ENCODE data around the gene F12. TPM values are rescaled to one million over a fixed set of nuclear protein-coding genes. Genes with fewer than 3 reads are reported as not detected.

F12 gene
- polyA plus RNA-seq, 1 of the 3 experiments (the other 2 are of a cell fraction) = 4.3 TPM

- Histone ChIP-seq H3K9ac (peak overlapping the region; percentile 55; the same call in 1 of the 2 replicates), H3F3A (replicated peaks; ENCODE audit: insufficient read depth) (peaks cover 14% of the 10 kb centered on the region), H3K9me2 (no peaks in the 10 kb centered on the region), H3K4me1 (ENCODE audit: control insufficient read depth in 1 of 2, insufficient read depth in 2 of 2, low read depth in 1 of 2, low read length in 1 of 2) (peaks cover 0 to 28% of the 10 kb centered on the region in 2 experiments; a peak in 1 of 4 replicates), H4K20me1 (ENCODE audit: insufficient read depth) (no peaks in the 10 kb centered on the region), H3K36me3 (replicated peaks in 1 of 2; ENCODE audit: control insufficient read depth in 1 of 2, insufficient read depth in 2 of 2, low read length in 1 of 2) (no peaks in the 10 kb centered on the region), H3K27me3 (ENCODE audit: insufficient read depth) (no peaks in the 10 kb centered on the region), H3K4me2 (peak overlapping the region; percentile 97), H3K4me3 (ENCODE audit: low read depth in 2 of 2, low read length in 1 of 2) (peak overlapping the region; percentile 60 to 83), H3K79me2 (ENCODE audit: insufficient read depth) (no peaks in the 10 kb centered on the region), H3K9me3 (no peaks in the 10 kb centered on the region), H2AFZ (ENCODE audit: low read depth) (peak overlapping the region; percentile 92; the same call in 1 of the 2 replicates), H3K27ac (ENCODE audit: low read depth in 2 of 2, low read length in 1 of 2) (no peak overlapping the region; a peak in 1 of 4 replicates)
- DNase-seq = no peak
- 51% methylated on average over 26 of the region's 61 CpGs for WGBS (ENCODE audit: low lambda C conversion rate)
- ChIA-PET CTCF (interaction anchor here (0.6 to 9.7 kb wide), 41 partner anchors 12 to 743 kb away, joined by 3 to 375 read pairs (median 7); partner anchors contain the start of genes DDX41, DOK3, GRK6 and LMAN2), POLR2A (interaction anchor here (1.1 to 4.6 kb wide), 11 partner anchors 13 to 98 kb away, joined by 3 to 72 read pairs (median 8); partner anchors contain the start of genes GRK6, PDLIM7 and PRR7)
- TF ChIP-seq GATA2 (CRISPR knock-in tag; IDR thresholded peaks at IDR 0.05) = no peak
- no peak for TF ChIP-seq ELF1 (IDR thresholded peaks at IDR 0.05)
- TF ChIP-seq, protein P1, sequence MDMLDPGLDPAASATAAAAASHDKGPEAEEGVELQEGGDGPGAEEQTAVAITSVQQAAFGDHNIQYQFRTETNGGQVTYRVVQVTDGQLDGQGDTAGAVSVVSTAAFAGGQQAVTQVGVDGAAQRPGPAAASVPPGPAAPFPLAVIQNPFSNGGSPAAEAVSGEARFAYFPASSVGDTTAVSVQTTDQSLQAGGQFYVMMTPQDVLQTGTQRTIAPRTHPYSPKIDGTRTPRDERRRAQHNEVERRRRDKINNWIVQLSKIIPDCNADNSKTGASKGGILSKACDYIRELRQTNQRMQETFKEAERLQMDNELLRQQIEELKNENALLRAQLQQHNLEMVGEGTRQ (IDR thresholded peaks at IDR 0.05; ENCODE audit: borderline replicate concordance, low read depth, low read length) = no peak
These were observed 6.1 kb downstream of the F12 start for GRCh38 chr5:177403102-177403791.

DNA sequence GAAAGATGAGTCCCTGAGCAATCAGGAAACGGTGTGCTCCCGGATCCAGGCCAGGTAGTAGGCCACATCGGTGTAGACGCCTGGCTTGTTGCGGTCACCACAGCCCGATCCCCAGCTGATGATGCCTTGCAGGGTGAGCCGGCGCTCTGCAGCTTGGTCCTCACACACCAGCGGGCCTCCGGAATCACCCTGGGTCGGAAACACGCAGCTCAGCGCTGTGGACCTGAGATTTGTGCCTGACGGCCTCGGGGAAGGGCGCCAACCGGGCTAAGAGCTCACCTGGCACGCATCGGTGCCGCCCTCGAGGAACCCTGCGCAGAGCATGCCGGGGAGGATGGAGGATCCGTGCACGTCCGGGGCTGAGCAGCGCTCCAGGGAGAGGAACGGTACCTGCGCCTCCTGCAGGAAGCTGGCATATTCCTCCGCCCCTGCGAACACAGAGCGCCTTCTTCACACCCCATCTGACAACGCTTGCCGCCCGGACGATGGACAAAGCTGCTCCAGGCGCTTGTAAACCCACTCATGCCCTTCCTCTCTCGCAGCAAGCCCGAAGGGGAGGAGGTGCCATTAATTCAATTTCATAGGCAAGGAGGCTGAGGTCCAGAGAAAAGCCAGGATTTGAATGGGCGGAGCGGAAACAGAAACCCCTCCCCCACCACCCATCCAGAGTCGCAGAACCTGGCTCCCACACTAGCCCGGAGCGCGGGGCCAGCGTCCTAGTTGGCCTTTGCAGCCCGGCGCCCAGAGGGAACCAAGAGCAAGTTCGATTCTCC, 6.9 kb downstream of the F12 start:
- Histone ChIP-seq H3K9me2 (no peaks in the 10 kb centered on the region), H3K9me3 (no peaks in the 10 kb centered on the region), H3K36me3 (replicated peaks in 1 of 2; ENCODE audit: control insufficient read depth in 1 of 2, insufficient read depth in 2 of 2, low read length in 1 of 2) (no peaks in the 10 kb centered on the region), H2AFZ (ENCODE audit: low read depth) (no peak overlapping the region), H3K4me1 (ENCODE audit: control insufficient read depth in 1 of 2, insufficient read depth in 2 of 2, low read depth in 1 of 2, low read length in 1 of 2) (peaks cover 0 to 28% of the 10 kb centered on the region in 2 experiments; a peak in 1 of 4 replicates), H3K4me3 (ENCODE audit: low read depth in 2 of 2, low read length in 1 of 2) (no peak overlapping the region; a peak in 1 of 4 replicates), H3K9ac (no peak overlapping the region), H3K27ac (ENCODE audit: low read depth in 2 of 2, low read length in 1 of 2) (peak overlapping the region in 1 of 2 experiments; percentile 18; a peak in 1 of 4 replicates), H3K27me3 (ENCODE audit: insufficient read depth) (no peaks in the 10 kb centered on the region), H3K4me2 (0 out of 2 replicates have a peak overlapping the region, but pooled peaks have one; percentile 97), H4K20me1 (ENCODE audit: insufficient read depth) (no peaks in the 10 kb centered on the region), H3F3A (replicated peaks; ENCODE audit: insufficient read depth) (peaks cover 14% of the 10 kb centered on the region), H3K79me2 (ENCODE audit: insufficient read depth) (no peaks in the 10 kb centered on the region)
- POLR2A ChIA-PET = interaction anchor here (1.1 to 4.6 kb wide), 5 partner anchors 12 to 95 kb away, joined by 3 to 72 read pairs (median 18); partner anchors contain the start of genes PDLIM7 and PRR7
- CTCF ChIA-PET = interaction anchor here (0.9 to 9.7 kb wide), 23 partner anchors 13 to 742 kb away, joined by 3 to 375 read pairs (median 15); partner anchors contain the start of genes GRK6, PDLIM7, PRR7 and RGS14
- TF ChIP-seq REST (IDR thresholded peaks at IDR 0.05; ENCODE audit: low read depth, low read length) (no peak), CTCF (IDR thresholded peaks at IDR 0.05) (peak; percentile 38), TCF12 (IDR thresholded peaks at IDR 0.05) (no peak), RFX5 (IDR thresholded peaks at IDR 0.05; ENCODE audit: low read length) (no peak), RAD21 (IDR thresholded peaks at IDR 0.05; ENCODE audit: low read length) (peak; percentile 26), MAX (IDR thresholded peaks at IDR 0.05; ENCODE audit: low read depth) (0 out of 2 replicates have a peak, but pooled peaks have one; percentile 24), SMC3 (IDR thresholded peaks at IDR 0.05; ENCODE audit: low read depth, low read length) (peak; percentile 24; the same call in 1 of the 2 replicates)
- peak; percentile 81 for DNase-seq
- WGBS (ENCODE audit: low lambda C conversion rate) = 45% methylated on average over 32 of the region's 49 CpGs
